Activated CD8-positive, alpha-beta memory T cell treated with anti-CD3 and anti-CD28 coated beads, Interleukin-2, amount 10 ng/mL, durations not matched to agents 7 days and 5 days (primary cell): ENCODE measurements around the gene TRIM36. TPM values are rescaled to one million over a fixed set of nuclear protein-coding genes. Genes with fewer than 3 reads are reported as not detected.

Experiments
- ATAC-seq: fragments of 150-1000 bp; cut with Tn5 transposase; one replicate; pipeline ENCODE4 v1.10.0; 2021; ENCODE audit warnings: moderate library complexity
- CTCF ChIA-PET: fragments of 350-600 bp; sonication (Branson Sonifier 250); formaldehyde crosslinking; loops from one replicate; lab custom pipeline; 2021; ENCODE audit warnings: antibody characterized with exemption; lab: Charles Lee
- DNase-seq: peaks from one replicate; pipeline ENCODE4 v3.0.0-alpha.2; 2020
- H3K27ac Mint-ChIP-seq: one replicate; pipeline ENCODE4 v1.8.0; 2021; ENCODE audit warnings: mild to moderate bottlenecking, mixed read lengths
- H3K27me3 Mint-ChIP-seq: one replicate; pipeline ENCODE4 v1.8.0; 2021; ENCODE audit warnings: mixed read lengths
- H3K36me3 Mint-ChIP-seq: one replicate; pipeline ENCODE4 v1.8.0; 2021; ENCODE audit warnings: mild to moderate bottlenecking, mixed read lengths
- H3K4me1 Mint-ChIP-seq: one replicate; pipeline ENCODE4 v1.8.0; 2021; ENCODE audit warnings: mixed read lengths
- H3K4me3 Mint-ChIP-seq: one replicate; pipeline ENCODE4 v1.8.0; 2021; ENCODE audit warnings: mild to moderate bottlenecking, moderate library complexity, mixed read lengths
- H3K9me3 Mint-ChIP-seq: one replicate; pipeline ENCODE4 v1.8.0; 2022; ENCODE audit warnings: low read depth, mixed read lengths
- total RNA-seq, 2 experiments: library from RNA; stranded (reverse); gene quantifications; one replicate each; pipeline ENCODE4 v1.2.3, GENCODE V29; 2021

TRIM36 gene
- total RNA-seq, result under 1 TPM in 1 of 2 experiments, not detected in 1; 0.29 TPM

DNA sequence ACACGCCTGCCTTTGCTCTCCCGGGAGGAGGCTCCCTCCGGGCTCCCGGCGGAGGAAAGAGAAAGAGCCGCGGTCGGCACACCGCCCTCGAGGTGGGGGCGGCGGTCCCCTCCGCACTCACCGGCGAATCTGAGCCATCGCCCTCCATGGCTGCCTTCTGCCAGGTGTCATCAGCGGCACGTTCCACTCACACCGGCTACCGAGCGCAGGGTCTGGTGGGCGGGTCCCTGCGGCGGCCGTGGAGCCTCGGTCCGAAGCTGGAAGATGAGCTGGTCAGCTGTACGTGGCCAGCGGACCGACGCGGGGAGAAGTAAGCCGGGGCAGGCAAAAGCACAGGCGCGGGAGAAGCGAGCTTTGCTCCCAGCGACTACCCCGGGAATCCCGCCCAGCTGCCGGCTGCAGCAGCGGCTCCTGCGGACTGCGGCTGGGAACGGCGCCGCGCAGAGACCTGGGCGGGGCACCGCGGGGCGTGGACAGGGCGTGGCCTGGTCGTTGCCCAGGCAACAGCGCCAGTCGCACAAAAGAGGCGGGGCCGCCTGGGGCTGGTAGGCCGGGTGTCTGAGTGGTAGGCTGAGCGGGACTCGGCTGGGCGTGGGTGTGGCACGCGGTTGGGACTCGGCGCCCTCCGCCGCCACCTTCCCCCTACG is at the start of gene TRIM36:
TRIM36 (minus strand) TSS at position 422 of the 647 bp plus-strand sequence; CDS start at position 148, 274 bp downstream.
- Mint-ChIP-seq H3K4me3 (peak within 1 kb of the TSS; percentile 80), H3K27ac (no peak within 1 kb of the TSS), H3K4me1 (peaks cover 13% of the 10 kb centered on the region), H3K27me3 (peaks cover 64% of the 10 kb centered on the region), H3K9me3 (peaks cover 4% of the 10 kb centered on the region), H3K36me3 (peaks cover 4% of the 10 kb centered on the region)
- DNase-seq, result peak; percentile 95
- peak; percentile 92 for ATAC-seq
- CTCF ChIA-PET, result interaction anchor here (1.5 to 2.0 kb wide), 2 partner anchors 10 to 13 kb away, joined by 5 read pairs; no protein-coding TSS in a partner anchor

DNA sequence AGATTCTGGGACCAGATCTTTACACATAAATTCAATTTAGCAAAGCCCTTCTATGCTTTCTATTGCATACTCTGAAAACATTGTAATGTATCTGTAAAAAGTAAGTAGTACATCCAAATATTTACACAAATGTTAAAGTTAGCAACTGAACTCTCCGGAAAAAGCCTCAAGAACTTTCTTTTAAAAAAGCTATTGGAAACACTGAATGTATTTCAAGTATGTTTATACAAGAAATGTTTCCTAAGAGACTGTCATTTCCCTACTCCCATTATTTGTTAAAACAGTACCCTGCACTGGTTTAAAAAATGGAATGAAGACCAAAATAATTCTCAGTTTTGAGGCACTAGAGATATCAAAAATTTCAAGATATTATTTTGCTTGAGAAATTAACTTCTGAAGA is 44.8 kb upstream of the TRIM36 start:
- Mint-ChIP-seq H3K27ac (no peak overlapping the region), H3K27me3 (no peaks in the 10 kb centered on the region), H3K9me3 (no peaks in the 10 kb centered on the region), H3K4me3 (no peak overlapping the region), H3K4me1 (peaks cover 13% of the 10 kb centered on the region), H3K36me3 (peaks cover 17% of the 10 kb centered on the region)
- DNase-seq (no peak), ATAC-seq (no peak)
- CTCF ChIA-PET, result no interaction called here

GRCh38 chr5:115209279-115209678 is 39.6 kb upstream of the TRIM36 start:
- ATAC-seq (peak; percentile 98), DNase-seq (peak; percentile 81)
- H3K9me3 Mint-ChIP-seq, result no peaks in the 10 kb centered on the region
- H3K27me3 Mint-ChIP-seq, result no peaks in the 10 kb centered on the region
- peaks cover 22% of the 10 kb centered on the region for H3K4me1 Mint-ChIP-seq
- H3K27ac Mint-ChIP-seq, result peak overlapping the region; percentile 77
- CTCF ChIA-PET, result interaction anchor here (1.0 kb wide), 1 partner anchor 10 kb away, joined by 3 read pairs; no protein-coding TSS in a partner anchor
- H3K36me3 Mint-ChIP-seq, result peaks cover 15% of the 10 kb centered on the region
- H3K4me3 Mint-ChIP-seq, result peak overlapping the region; percentile 44

- no peak for ATAC-seq
- Mint-ChIP-seq H3K4me1 (no peaks in the 10 kb centered on the region), H3K9me3 (no peaks in the 10 kb centered on the region), H3K4me3 (no peak overlapping the region), H3K27ac (no peak overlapping the region), H3K27me3 (peaks cover 10% of the 10 kb centered on the region), H3K36me3 (peaks cover 6% of the 10 kb centered on the region)
- CTCF ChIA-PET, result no interaction called here
- DNase-seq, result no peak
Observed at GRCh38 chr5:115202952-115203351, 33.2 kb upstream of the TRIM36 start.

GRCh38 chr5:115196161-115196560 is 26.5 kb upstream of the TRIM36 start:
- DNase-seq (no peak), ATAC-seq (no peak)
- H3K4me3 Mint-ChIP-seq, result no peak overlapping the region
- no peaks in the 10 kb centered on the region for H3K9me3 Mint-ChIP-seq
- CTCF ChIA-PET, result no interaction called here
- H3K4me1 Mint-ChIP-seq, result no peaks in the 10 kb centered on the region
- H3K36me3 Mint-ChIP-seq, result peaks cover 2% of the 10 kb centered on the region
- no peak overlapping the region for H3K27ac Mint-ChIP-seq
- peaks cover 16% of the 10 kb centered on the region for H3K27me3 Mint-ChIP-seq

GRCh38 chr5:115194676-115195075 is 25.0 kb upstream of the TRIM36 start:
- no peaks in the 10 kb centered on the region for H3K4me1 Mint-ChIP-seq
- no peak overlapping the region for H3K4me3 Mint-ChIP-seq
- ATAC-seq (no peak), DNase-seq (no peak)
- no peaks in the 10 kb centered on the region for H3K9me3 Mint-ChIP-seq
- no peak overlapping the region for H3K27ac Mint-ChIP-seq
- no peaks in the 10 kb centered on the region for H3K36me3 Mint-ChIP-seq
- peaks cover 19% of the 10 kb centered on the region for H3K27me3 Mint-ChIP-seq
- CTCF ChIA-PET, result no interaction called here

DNA sequence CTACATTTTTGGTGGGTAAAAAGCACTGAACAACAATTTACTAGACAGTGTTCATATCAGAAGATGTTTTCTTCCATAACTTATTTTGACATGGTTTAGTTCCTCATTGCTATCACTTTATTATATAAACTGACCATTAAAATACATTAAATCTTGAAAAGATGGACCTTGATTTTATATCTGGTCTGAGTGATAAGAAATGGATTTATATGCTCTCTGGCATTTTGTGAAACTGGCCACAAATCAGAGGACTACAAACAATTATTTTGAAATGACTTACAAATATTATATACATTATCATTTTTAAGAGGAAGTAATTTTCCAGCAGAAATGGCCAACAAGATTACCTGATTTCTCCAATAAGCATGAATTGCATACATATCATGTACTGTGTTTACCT is 23.6 kb upstream of the TRIM36 start:
- Mint-ChIP-seq H3K27ac (no peak overlapping the region), H3K4me1 (no peaks in the 10 kb centered on the region), H3K27me3 (peaks cover 18% of the 10 kb centered on the region), H3K4me3 (no peak overlapping the region), H3K9me3 (no peaks in the 10 kb centered on the region), H3K36me3 (no peaks in the 10 kb centered on the region)
- CTCF ChIA-PET, result no interaction called here
- ATAC-seq (no peak), DNase-seq (no peak)

- CTCF ChIA-PET, result no interaction called here
- ATAC-seq, result no peak
- H3K27ac Mint-ChIP-seq, result no peak overlapping the region
Observed at GRCh38 chr5:115192098-115192497, 22.4 kb upstream of the TRIM36 start.

DNA sequence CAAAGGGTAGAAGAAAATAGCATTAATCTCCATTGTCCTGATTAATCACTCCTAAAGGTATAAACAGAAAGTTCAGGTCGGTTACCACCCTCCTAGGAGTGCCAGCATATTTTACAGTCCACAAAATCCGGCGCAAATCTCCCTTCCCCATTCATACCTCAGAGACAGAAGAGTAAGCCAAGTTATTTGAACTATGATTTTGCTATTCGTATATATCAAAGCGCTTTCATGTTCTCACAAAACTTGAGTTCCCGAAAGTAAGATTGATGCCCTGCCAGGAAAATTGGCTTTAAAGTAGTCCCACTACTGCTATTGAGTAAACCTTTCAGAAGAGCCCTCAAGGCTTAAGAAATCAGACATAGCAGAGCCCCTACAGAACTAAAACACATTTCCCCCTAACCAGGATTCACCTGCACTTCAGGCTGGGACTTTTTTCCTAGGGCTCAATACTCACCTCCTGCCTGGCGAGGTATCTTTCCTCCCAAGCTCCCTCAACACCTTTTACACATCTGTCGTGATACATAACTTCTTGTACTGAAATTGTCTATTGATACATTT is 21.8 kb upstream of the TRIM36 start:
- ATAC-seq, result no peak
- Mint-ChIP-seq H3K9me3 (no peaks in the 10 kb centered on the region), H3K27me3 (peaks cover 27% of the 10 kb centered on the region), H3K4me3 (no peak overlapping the region), H3K4me1 (no peaks in the 10 kb centered on the region), H3K27ac (no peak overlapping the region), H3K36me3 (peaks cover 2% of the 10 kb centered on the region)
- CTCF ChIA-PET, result no interaction called here
- no peak for DNase-seq

More at GRCh38 chr5:115192098-115192497, 22.4 kb upstream of the TRIM36 start:
- DNase-seq, result no peak
- Mint-ChIP-seq H3K36me3 (peaks cover 2% of the 10 kb centered on the region), H3K9me3 (no peaks in the 10 kb centered on the region), H3K4me3 (no peak overlapping the region), H3K27me3 (peaks cover 22% of the 10 kb centered on the region), H3K4me1 (no peaks in the 10 kb centered on the region)

GRCh38 chr5:115190388-115190787 is 20.7 kb upstream of the TRIM36 start:
- Mint-ChIP-seq H3K4me3 (no peak overlapping the region), H3K27ac (no peak overlapping the region), H3K36me3 (peaks cover 2% of the 10 kb centered on the region), H3K9me3 (no peaks in the 10 kb centered on the region), H3K27me3 (peaks cover 26% of the 10 kb centered on the region), H3K4me1 (no peaks in the 10 kb centered on the region)
- DNase-seq (no peak), ATAC-seq (no peak)
- CTCF ChIA-PET, result no interaction called here

- Mint-ChIP-seq H3K4me1 (peaks cover under 1% of the 10 kb centered on the region), H3K27ac (no peak overlapping the region), H3K27me3 (peaks cover 26% of the 10 kb centered on the region), H3K4me3 (no peak overlapping the region), H3K9me3 (no peaks in the 10 kb centered on the region), H3K36me3 (peaks cover 4% of the 10 kb centered on the region)
- CTCF ChIA-PET, result no interaction called here
- ATAC-seq, result no peak
- no peak for DNase-seq
Observed at GRCh38 chr5:115189866-115190265, 20.2 kb upstream of the TRIM36 start.

GRCh38 chr5:115186794-115187193 is 17.1 kb upstream of the TRIM36 start:
- CTCF ChIA-PET, result interaction anchor here (1.6 kb wide), 1 partner anchor 13 kb away, joined by 5 read pairs; no protein-coding TSS in a partner anchor
- Mint-ChIP-seq H3K9me3 (no peaks in the 10 kb centered on the region), H3K36me3 (peaks cover 4% of the 10 kb centered on the region), H3K4me3 (no peak overlapping the region), H3K27ac (no peak overlapping the region), H3K4me1 (peaks cover 4% of the 10 kb centered on the region), H3K27me3 (peaks cover 46% of the 10 kb centered on the region)
- DNase-seq (no peak), ATAC-seq (no peak)

DNA sequence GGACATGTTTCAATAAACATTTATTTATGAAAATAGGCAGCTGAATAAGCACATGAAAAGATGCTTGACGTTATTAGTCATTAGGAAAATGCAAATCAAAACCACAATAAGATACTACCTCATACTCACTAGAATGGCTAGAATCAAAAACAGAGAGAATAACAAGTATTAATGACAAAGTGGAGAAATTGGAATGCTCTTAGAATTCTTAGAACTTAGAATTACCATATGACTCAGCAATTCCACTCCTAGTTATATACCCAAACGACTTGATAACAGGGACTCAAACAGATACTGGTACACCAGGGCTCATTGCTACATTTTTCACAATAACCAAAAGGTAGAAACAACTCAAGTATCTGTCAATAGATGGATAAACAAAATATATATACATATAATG is 15.1 kb upstream of the TRIM36 start:
- Mint-ChIP-seq H3K36me3 (peaks cover 6% of the 10 kb centered on the region), H3K4me1 (peaks cover 11% of the 10 kb centered on the region), H3K4me3 (no peak overlapping the region), H3K9me3 (no peaks in the 10 kb centered on the region), H3K27me3 (peaks cover 60% of the 10 kb centered on the region), H3K27ac (no peak overlapping the region)
- DNase-seq (no peak), ATAC-seq (no peak)
- CTCF ChIA-PET, result no interaction called here

GRCh38 chr5:115181757-115182156 is 12.0 kb upstream of the TRIM36 start:
- Mint-ChIP-seq H3K9me3 (no peaks in the 10 kb centered on the region), H3K4me3 (no peak overlapping the region), H3K27me3 (peaks cover 76% of the 10 kb centered on the region), H3K36me3 (peaks cover 4% of the 10 kb centered on the region), H3K27ac (no peak overlapping the region), H3K4me1 (peaks cover 14% of the 10 kb centered on the region)
- CTCF ChIA-PET, result no interaction called here
- DNase-seq (no peak), ATAC-seq (no peak)
